ENCODE measurements around the gene P2RY8.
"Not testable (repeated sequence)": the region's sequence is repeated elsewhere in the genome, so short reads cannot be mapped to it uniquely, and the experiment has no call there.

P2RY8 gene

DNA sequence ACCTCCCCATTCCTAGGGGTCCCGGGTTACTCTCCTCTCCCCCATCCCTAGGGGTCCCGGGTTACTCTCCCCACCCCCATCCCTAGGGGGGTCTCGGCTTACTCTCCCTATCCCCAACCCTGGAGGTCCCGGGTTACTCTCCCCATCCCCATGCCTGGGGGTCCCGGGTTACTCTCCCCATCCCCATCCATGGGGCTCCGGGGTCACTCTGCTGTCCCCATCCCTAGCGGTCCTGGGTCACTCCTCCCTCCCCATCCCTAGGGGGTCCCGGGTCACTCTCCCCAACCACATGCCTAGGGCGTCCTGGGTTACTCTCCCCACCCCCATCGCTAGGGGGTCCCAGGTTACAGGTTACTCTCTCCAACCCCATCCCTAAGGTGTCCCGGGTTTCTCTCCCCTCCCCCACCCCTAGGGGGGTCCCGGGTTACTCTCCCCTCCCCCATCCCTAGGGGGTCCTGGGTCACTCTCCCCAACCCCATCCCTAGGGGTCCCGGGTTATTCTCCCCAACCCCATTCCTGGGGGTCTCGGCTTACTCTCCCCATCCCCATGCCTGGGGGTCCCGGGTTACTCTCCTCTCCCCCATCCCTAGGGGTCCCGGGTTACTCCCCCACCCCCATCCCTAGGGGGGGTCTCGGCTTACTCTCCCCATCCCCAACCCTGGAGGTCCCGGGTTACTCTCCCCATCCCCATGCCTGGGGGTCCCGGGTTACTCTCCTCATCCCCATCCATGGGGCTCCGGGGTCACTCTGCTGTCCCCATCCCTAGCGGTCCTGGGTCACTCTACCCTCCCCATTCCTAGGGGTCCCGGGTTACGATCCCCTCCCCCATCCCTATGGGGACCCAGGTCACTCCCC lies 85.1 kb downstream of the P2RY8 start:
- Histone ChIP-seq H3K27ac (peak overlapping the region; percentile 94), H3K36me3 (no peaks in the 10 kb centered on the region), H3K4me3 (ENCODE audit: low read depth in 1 of 2, low read length in 1 of 2) (peak overlapping the region; percentile 84 to 94), H3K9me3 (peaks cover 3% of the 10 kb centered on the region), H3K4me1 (ENCODE audit: control insufficient read depth in 1 of 2, insufficient read depth in 1 of 2, low read depth in 1 of 2, low read length in 1 of 2) (peaks cover 9 to 30% of the 10 kb centered on the region in 2 experiments), H3K27me3 (no peaks in the 10 kb centered on the region)
- TF ChIP-seq, protein P1, sequence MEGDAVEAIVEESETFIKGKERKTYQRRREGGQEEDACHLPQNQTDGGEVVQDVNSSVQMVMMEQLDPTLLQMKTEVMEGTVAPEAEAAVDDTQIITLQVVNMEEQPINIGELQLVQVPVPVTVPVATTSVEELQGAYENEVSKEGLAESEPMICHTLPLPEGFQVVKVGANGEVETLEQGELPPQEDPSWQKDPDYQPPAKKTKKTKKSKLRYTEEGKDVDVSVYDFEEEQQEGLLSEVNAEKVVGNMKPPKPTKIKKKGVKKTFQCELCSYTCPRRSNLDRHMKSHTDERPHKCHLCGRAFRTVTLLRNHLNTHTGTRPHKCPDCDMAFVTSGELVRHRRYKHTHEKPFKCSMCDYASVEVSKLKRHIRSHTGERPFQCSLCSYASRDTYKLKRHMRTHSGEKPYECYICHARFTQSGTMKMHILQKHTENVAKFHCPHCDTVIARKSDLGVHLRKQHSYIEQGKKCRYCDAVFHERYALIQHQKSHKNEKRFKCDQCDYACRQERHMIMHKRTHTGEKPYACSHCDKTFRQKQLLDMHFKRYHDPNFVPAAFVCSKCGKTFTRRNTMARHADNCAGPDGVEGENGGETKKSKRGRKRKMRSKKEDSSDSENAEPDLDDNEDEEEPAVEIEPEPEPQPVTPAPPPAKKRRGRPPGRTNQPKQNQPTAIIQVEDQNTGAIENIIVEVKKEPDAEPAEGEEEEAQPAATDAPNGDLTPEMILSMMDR (IDR thresholded peaks at IDR 0.05): no peak

DNA sequence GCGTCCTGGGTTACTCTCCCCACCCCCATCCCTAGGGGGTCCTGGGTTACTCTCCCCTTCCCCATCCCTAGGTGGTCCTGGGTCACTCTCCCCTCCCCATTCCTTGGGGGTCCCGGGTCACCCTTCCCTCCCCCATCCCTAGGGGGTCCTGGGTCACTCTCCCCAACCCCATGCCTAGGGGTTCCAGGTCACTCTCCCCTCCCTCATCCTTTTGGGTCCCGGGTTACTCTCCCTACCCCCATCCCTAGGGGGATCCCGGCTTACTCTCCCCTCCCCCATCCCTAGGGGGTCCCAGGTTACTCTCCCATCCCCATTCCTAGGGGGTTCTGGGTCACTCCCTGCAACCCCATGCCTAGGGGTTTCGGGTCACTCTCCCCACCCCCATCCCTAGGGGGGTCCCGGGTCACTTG lies 85.7 kb downstream of the P2RY8 start:
- Histone ChIP-seq H3K27ac (no peak overlapping the region), H3K4me3 (ENCODE audit: low read depth in 1 of 2, low read length in 1 of 2) (no peak overlapping the region), H3K4me1 (ENCODE audit: control insufficient read depth in 1 of 2, insufficient read depth in 1 of 2, low read depth in 1 of 2, low read length in 1 of 2) (peaks cover 9 to 30% of the 10 kb centered on the region in 2 experiments), H3K9me3 (peaks cover 3% of the 10 kb centered on the region), H3K36me3 (no peaks in the 10 kb centered on the region), H3K27me3 (no peaks in the 10 kb centered on the region)
- TF ChIP-seq, protein P1 (IDR thresholded peaks at IDR 0.05): no peak

DNA sequence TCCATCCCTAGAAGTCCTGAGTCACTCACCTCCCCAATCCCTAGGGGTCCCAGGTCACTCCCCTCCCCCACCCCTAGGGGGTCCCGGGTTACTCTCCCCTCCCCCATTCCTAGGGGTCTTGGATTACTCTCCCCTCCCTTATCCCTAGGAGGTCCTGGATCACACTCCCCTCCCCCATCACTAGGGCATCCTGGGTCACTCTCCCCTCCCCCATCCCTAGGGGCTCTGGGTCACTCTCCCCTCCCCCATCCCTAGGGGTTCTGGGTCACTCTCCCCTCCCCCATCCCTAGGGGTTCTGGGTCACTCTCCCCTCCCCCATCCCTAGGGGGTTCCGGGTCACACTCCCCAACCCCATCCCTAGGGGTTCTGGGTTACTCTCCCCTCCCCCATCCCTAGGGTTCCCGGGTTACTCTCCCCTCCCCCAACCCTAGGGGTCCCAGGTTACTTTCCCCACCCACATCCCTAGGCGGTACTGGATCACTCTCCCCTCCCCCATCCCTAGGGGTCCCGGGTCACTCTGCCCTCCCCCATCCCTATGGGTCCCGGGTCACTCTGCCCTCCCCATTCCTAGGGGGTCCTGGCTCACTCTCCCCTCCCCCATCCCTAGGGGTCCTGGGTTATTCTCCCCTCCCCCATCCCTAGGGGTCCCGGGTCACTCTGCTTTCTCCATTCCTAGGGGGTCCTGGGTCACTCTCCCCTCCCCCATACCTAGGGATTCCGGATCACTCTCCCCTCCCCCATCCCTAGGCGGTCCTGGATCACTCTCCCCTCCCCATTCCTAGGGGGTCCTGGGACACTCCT lies 86.4 kb downstream of the P2RY8 start:
- TF ChIP-seq, protein P1 (IDR thresholded peaks at IDR 0.05): no peak
- Histone ChIP-seq H3K4me1 (ENCODE audit: control insufficient read depth in 1 of 2, insufficient read depth in 1 of 2, low read depth in 1 of 2, low read length in 1 of 2) (peaks cover 9 to 30% of the 10 kb centered on the region in 2 experiments), H3K36me3 (no peaks in the 10 kb centered on the region), H3K27me3 (no peaks in the 10 kb centered on the region), H3K27ac (no peak overlapping the region), H3K9me3 (peaks cover 3% of the 10 kb centered on the region), H3K4me3 (ENCODE audit: low read depth in 1 of 2, low read length in 1 of 2) (no peak overlapping the region)

DNA sequence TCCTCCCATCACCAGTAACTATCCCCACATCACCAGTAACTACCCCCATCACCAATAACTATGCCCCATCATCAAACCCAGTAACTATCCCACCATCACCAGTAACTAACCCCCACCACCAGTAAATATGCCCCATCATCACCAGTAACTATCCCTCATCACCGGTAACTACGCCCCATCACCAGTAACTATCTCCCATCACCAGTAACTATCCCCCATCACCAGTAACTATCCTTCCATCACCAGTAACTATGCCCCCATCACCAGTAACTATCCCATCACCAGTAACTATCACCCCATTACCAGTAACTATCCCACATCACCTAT lies 87.2 kb downstream of the P2RY8 start:
- TF ChIP-seq, protein P1 (IDR thresholded peaks at IDR 0.05): no peak
- no peaks in the 10 kb centered on the region for H3K27me3 ChIP-seq
- no peak overlapping the region for H3K4me3 ChIP-seq (ENCODE audit: low read depth in 1 of 2, low read length in 1 of 2)
- peaks cover 9 to 30% of the 10 kb centered on the region in 2 experiments for H3K4me1 ChIP-seq (ENCODE audit: control insufficient read depth in 1 of 2, insufficient read depth in 1 of 2, low read depth in 1 of 2, low read length in 1 of 2)
- H3K9me3 ChIP-seq: peaks cover 3% of the 10 kb centered on the region
- no peaks in the 10 kb centered on the region for H3K36me3 ChIP-seq
- H3K27ac ChIP-seq: no peak overlapping the region

DNA sequence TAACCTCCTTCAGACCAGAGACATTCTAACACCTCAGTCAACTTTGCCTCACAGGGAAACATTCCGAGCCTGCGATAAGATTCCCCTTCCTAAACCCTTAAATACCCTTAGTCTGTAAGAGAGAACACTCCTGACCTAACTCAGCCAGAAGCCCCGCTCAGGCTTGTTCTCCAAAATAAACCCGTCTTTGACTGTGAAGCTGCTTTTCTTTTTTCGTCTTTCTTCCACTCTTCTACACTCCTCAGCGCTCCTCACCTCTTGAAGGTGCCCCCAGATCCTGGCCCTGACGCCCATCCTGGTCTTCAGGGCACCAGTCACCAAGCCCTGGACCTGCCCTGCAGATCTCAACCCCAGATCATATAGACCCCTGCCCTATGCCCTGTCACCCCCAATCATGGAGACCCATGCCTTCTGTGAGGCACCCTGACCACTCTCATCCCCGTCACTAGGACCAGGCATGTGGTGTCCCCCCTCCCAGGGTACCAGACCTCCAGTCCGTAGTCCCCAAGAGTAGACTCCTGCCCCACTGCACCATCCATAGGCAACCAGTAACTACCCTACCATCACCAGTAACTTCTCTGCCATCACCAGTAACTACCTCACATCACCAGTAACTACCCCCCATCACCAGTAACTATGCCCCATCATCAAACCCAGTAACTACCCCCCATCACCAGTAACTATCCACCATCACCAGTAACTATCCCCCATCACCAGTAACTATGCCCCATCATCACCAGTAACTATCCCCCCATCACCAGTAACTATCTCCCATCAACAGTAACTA lies 87.8 kb downstream of the P2RY8 start:
- TF ChIP-seq, protein P1 (IDR thresholded peaks at IDR 0.05): no peak
- no peaks in the 10 kb centered on the region for H3K27me3 ChIP-seq
- no peak overlapping the region for H3K27ac ChIP-seq
- peaks cover 9 to 27% of the 10 kb centered on the region in 2 experiments for H3K4me1 ChIP-seq (ENCODE audit: control insufficient read depth in 1 of 2, insufficient read depth in 1 of 2, low read depth in 1 of 2, low read length in 1 of 2)
- no peak overlapping the region for H3K4me3 ChIP-seq (ENCODE audit: low read depth in 1 of 2, low read length in 1 of 2)
- peaks cover 3% of the 10 kb centered on the region for H3K9me3 ChIP-seq
- no peaks in the 10 kb centered on the region for H3K36me3 ChIP-seq

DNA sequence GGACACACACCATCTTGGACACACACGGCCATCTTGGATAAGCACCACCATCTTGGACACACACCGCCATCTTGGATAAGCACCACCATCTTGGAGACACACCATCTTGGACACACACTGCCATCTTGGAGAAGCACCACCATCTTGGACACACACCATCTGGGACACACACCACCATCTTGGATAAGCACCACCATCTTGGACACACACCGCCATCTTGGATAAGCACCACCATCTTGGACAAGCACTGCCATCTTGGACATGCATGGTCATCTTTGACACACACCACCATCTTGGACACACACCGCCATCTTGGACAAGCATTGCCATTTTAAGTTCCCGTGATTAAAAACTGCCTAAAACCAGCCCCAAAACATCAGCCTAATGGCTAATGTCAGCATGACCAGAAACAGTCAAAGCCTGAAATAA lies 88.4 kb downstream of the P2RY8 start:
- H3K36me3 ChIP-seq; H3K27ac ChIP-seq; H3K4me3 ChIP-seq (ENCODE audit: low read depth in 1 of 2, low read length in 1 of 2); H3K27me3 ChIP-seq; H3K9me3 ChIP-seq: not testable (repeated sequence)
- H3K4me1 ChIP-seq (ENCODE audit: control insufficient read depth in 1 of 2, insufficient read depth in 1 of 2, low read depth in 1 of 2, low read length in 1 of 2): peaks cover 9 to 23% of the 10 kb centered on the region in 2 experiments

DNA sequence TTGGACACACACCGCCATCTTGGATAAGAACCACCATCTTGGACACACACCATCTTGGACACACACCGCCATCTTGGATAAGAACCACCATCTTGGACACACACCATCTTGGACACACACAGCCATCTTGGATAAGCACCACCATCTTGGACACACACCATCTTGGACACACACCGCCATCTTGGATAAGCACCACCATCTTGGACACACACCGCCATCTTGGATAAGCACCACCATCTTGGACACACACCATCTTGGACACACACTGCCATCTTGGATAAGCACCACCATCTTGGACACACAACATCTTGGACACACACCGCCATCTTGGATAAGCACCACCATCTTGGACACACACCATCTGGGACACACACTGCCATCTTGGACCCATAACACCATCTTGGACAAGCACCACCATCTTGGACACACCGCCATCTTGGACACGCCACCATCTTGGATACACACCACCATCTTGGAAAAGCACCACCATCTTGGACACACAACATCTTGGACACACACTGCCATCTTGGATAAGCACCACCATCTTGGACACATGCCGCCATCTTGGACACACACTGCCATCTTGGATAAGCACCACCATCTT lies 88.9 kb downstream of the P2RY8 start:
- not testable (repeated sequence) for H3K36me3 ChIP-seq; H3K4me3 ChIP-seq (ENCODE audit: low read depth in 1 of 2, low read length in 1 of 2); H3K9me3 ChIP-seq; H3K27me3 ChIP-seq; H3K27ac ChIP-seq
- H3K4me1 ChIP-seq (ENCODE audit: control insufficient read depth in 1 of 2, insufficient read depth in 1 of 2, low read depth in 1 of 2, low read length in 1 of 2): peaks cover 9 to 18% of the 10 kb centered on the region in 2 experiments

All from neutrophil (primary cell).